H1 (cell line): ENCODE measurements around the gene MLC1. TPM values are rescaled to one million over a fixed set of nuclear protein-coding genes. Genes with fewer than 3 reads are reported as not detected.

Experiments used
- CTCF ChIA-PET: fragments of 300-600 bp; sonication (Branson Sonifier 250); formaldehyde crosslinking; loops from one replicate; lab custom pipeline; 2021; ENCODE audit not compliant: partially characterized antibody; lab: Charles Lee
- POLR2A ChIA-PET: fragments of 300-600 bp; sonication (Branson Sonifier 250); formaldehyde crosslinking; loops from one replicate; lab custom pipeline; 2021; ENCODE audit warnings: inconsistent platforms; ENCODE audit not compliant: partially characterized antibody; lab: Charles Lee
- DNase-seq, 2 experiments: peaks; one replicate each; pipeline versions ENCODE4 v3.0.0 to v3.0.0-alpha.2; 2010 to 2022; ENCODE audit warnings: low spot score in 2 of 2, low read depth in 1 of 2, mixed read lengths in 1 of 2
- FAIRE-seq: peaks from 2 replicates; lab custom pipeline; 2011; peaks lifted over from hg19 to GRCh38; lab: Jason Lieb, UNC
- H2AFZ ChIP-seq: 2 replicates; pipeline ENCODE4 v1.8.1; 2012; ENCODE audit warnings: low read length, inconsistent platforms
- H2AK5ac ChIP-seq: 2 replicates; pipeline ENCODE4 v1.6.1; 2013; ENCODE audit warnings: low read depth, low read length
- H2BK120ac ChIP-seq: replicated peaks from 2 replicates; pipeline ENCODE3; 2013; ENCODE audit warnings: low read depth, low read length, inconsistent platforms
- H2BK12ac ChIP-seq: 2 replicates; pipeline ENCODE4 v1.6.1; 2013; ENCODE audit warnings: low read depth, low read length
- H2BK15ac ChIP-seq: 2 replicates; pipeline ENCODE4 v1.6.1; 2013; ENCODE audit warnings: low read length
- H2BK20ac ChIP-seq: 2 replicates; pipeline ENCODE4 v1.6.1; 2013; ENCODE audit warnings: low read length
- H2BK5ac ChIP-seq: 2 replicates; pipeline ENCODE4 v1.6.1; 2013; ENCODE audit warnings: low read depth, low read length
- H3K14ac ChIP-seq: 2 replicates; pipeline ENCODE4 v1.6.1; 2013; ENCODE audit warnings: inconsistent platforms; ENCODE audit not compliant: insufficient read length
- H3K18ac ChIP-seq: 2 replicates; pipeline ENCODE4 v1.6.1; 2013; ENCODE audit warnings: low read length; ENCODE audit errors: extremely low read depth
- H3K23ac ChIP-seq: 2 replicates; pipeline ENCODE4 v1.6.1; 2013; ENCODE audit warnings: inconsistent platforms; ENCODE audit not compliant: insufficient read length
- H3K23me2 ChIP-seq: 2 replicates; pipeline ENCODE4 v1.6.1; 2013; ENCODE audit warnings: low read depth, low read length
- H3K27ac ChIP-seq: 2 replicates; pipeline ENCODE4 v1.6.1; 2011; ENCODE audit warnings: low read depth, low read length, inconsistent platforms
- H3K27me3 ChIP-seq, 4 experiments: replicated peaks in 1 of 4; 1 replicate in 1 of 4; 2 replicates in 3 of 4; pipeline versions ENCODE4 v1.6.1 to v1.8.1; 2011 to 2013; ENCODE audit warnings: low read length in 3 of 4, mild to moderate bottlenecking in 3 of 4, inconsistent platforms in 2 of 4, mixed read lengths in 2 of 4, moderate library complexity in 1 of 4; ENCODE audit not compliant: control insufficient read depth in 3 of 4, insufficient read depth in 3 of 4; ENCODE audit errors: extremely low read depth in 1 of 4
- H3K36me3 ChIP-seq, 4 experiments: 2 replicates each; pipeline versions ENCODE4 v1.6.1 to v1.8.1; 2011 to 2013; ENCODE audit warnings: mild to moderate bottlenecking in 4 of 4, low read length in 3 of 4, moderate library complexity in 2 of 4, control low read depth in 1 of 4, inconsistent platforms in 1 of 4; ENCODE audit not compliant: insufficient read depth in 4 of 4, control insufficient read depth in 2 of 4
- H3K4ac ChIP-seq: replicated peaks from 2 replicates; pipeline ENCODE3; 2013; ENCODE audit warnings: low read length, low read depth, mixed read lengths, inconsistent platforms; ENCODE audit not compliant: insufficient read length
- H3K4me1 ChIP-seq, 4 experiments: replicated peaks in 1 of 4; 1 replicate in 1 of 4; 2 replicates in 3 of 4; pipeline versions ENCODE4 v1.6.1 to v1.8.1; 2011 to 2013; ENCODE audit warnings: low read length in 3 of 4, inconsistent platforms in 2 of 4, mixed read lengths in 1 of 4; ENCODE audit not compliant: insufficient read depth in 4 of 4, control insufficient read depth in 3 of 4
- H3K4me2 ChIP-seq, 2 experiments: 2 replicates each; pipeline versions ENCODE4 v1.6.1 to v1.8.1; 2011 to 2013; ENCODE audit warnings: low read depth in 2 of 2, low read length in 2 of 2, control low read depth in 1 of 2, inconsistent platforms in 1 of 2, mild to moderate bottlenecking in 1 of 2; ENCODE audit not compliant: insufficient read depth in 1 of 2
- H3K4me3 ChIP-seq, 4 experiments: fragments of 200-600, 300-600 bp in 1 of 4; sonication (generic), shearing (Covaris generic), sonication (Bioruptor Twin) in 1 of 4; 2 replicates each; pipeline versions ENCODE4 v1.5.1 to v1.8.1; 2011 to 2016; ENCODE audit warnings: low read length in 4 of 4, low read depth in 3 of 4, control low read depth in 2 of 4, inconsistent platforms in 2 of 4, mild to moderate bottlenecking in 2 of 4, mixed read lengths in 1 of 4, moderate library complexity in 1 of 4; ENCODE audit not compliant: insufficient read depth in 2 of 4; ENCODE audit errors: extremely low read depth in 1 of 4
- H3K56ac ChIP-seq: replicated peaks from 2 replicates; pipeline ENCODE3; 2013; ENCODE audit warnings: low read depth, mild to moderate bottlenecking, mixed read lengths, low read length, inconsistent platforms; ENCODE audit not compliant: insufficient read length
- H3K79me1 ChIP-seq: 2 replicates; pipeline ENCODE4 v1.6.1; 2013; ENCODE audit warnings: low read depth, low read length, control low read depth
- H3K79me2 ChIP-seq, 2 experiments: 2 replicates each; pipeline versions ENCODE4 v1.6.1 to v1.8.1; 2012 to 2013; ENCODE audit warnings: low read length in 2 of 2, mild to moderate bottlenecking in 2 of 2, inconsistent platforms in 1 of 2; ENCODE audit not compliant: insufficient read depth in 2 of 2, control insufficient read depth in 1 of 2
- H3K9ac ChIP-seq, 4 experiments: replicated peaks in 1 of 4; 1 replicate in 1 of 4; 2 replicates in 3 of 4; pipeline versions ENCODE4 v1.6.1 to v1.8.1; 2011 to 2013; ENCODE audit warnings: low read depth in 3 of 4, low read length in 3 of 4, control low read depth in 2 of 4, mild to moderate bottlenecking in 2 of 4, moderate library complexity in 2 of 4, inconsistent platforms in 1 of 4; ENCODE audit errors: extremely low read depth in 1 of 4
- H3K9me3 ChIP-seq, 2 experiments: 2 replicates each; pipeline versions ENCODE4 v1.6.1 to v1.8.1; 2012 to 2013; ENCODE audit warnings: mild to moderate bottlenecking in 2 of 2, moderate library complexity in 2 of 2, control low read depth in 1 of 2, inconsistent platforms in 1 of 2, low read depth in 1 of 2, low read length in 1 of 2, mixed read lengths in 1 of 2; ENCODE audit not compliant: insufficient read depth in 2 of 2
- H4K20me1 ChIP-seq, 2 experiments: replicated peaks in 1 of 2; 2 replicates each; pipeline versions ENCODE3 to v1.8.1; 2011 to 2013; ENCODE audit warnings: inconsistent platforms in 2 of 2, low read length in 2 of 2, mild to moderate bottlenecking in 1 of 2; ENCODE audit not compliant: insufficient read depth in 2 of 2, control insufficient read depth in 1 of 2
- H4K5ac ChIP-seq: 2 replicates; pipeline ENCODE4 v1.6.1; 2013; ENCODE audit warnings: low read length, low read depth, mixed read lengths, inconsistent platforms; ENCODE audit not compliant: insufficient read length
- H4K8ac ChIP-seq: 2 replicates; pipeline ENCODE4 v1.8.0; 2013; ENCODE audit warnings: mild to moderate bottlenecking, moderate library complexity, low read length, inconsistent platforms; ENCODE audit not compliant: insufficient read depth; ENCODE audit errors: extremely low read depth
- H4K91ac ChIP-seq: replicated peaks from 2 replicates; pipeline ENCODE3; 2013; ENCODE audit warnings: low read length, mixed read lengths, inconsistent platforms; ENCODE audit not compliant: insufficient read length
- EP300 ChIP-seq, 2 experiments: IDR thresholded peaks; 1 replicate in 1 of 2; 2 replicates in 1 of 2; pipeline ENCODE4 v1.6.1; 2011 to 2012; ENCODE audit warnings: low read depth in 2 of 2, low read length in 2 of 2, mild to moderate bottlenecking in 2 of 2, borderline replicate concordance in 1 of 2, inconsistent platforms in 1 of 2, moderate library complexity in 1 of 2
- FOSL1 ChIP-seq: IDR thresholded peaks from 2 replicates; pipeline ENCODE4 v1.6.1; 2011; ENCODE audit warnings: mild to moderate bottlenecking, low read depth, low read length, moderate library complexity; ENCODE audit not compliant: insufficient read depth
- HDAC2 ChIP-seq, 2 experiments: fragments of 300-600 bp in 1 of 2; sonication (generic) in 1 of 2; IDR thresholded peaks; 2 replicates each; pipeline ENCODE4 v1.6.1; 2011 to 2012; ENCODE audit warnings: low read depth in 2 of 2, low read length in 2 of 2, mild to moderate bottlenecking in 2 of 2, moderate library complexity in 2 of 2, borderline replicate concordance in 1 of 2, inconsistent platforms in 1 of 2
- HDAC6 ChIP-seq: IDR thresholded peaks from one replicate; pipeline ENCODE4 v1.7.1; 2012; ENCODE audit warnings: low read depth, mild to moderate bottlenecking, inconsistent platforms, low read length, moderate library complexity
- JUN ChIP-seq: IDR thresholded peaks from 2 replicates; pipeline ENCODE4 v1.6.1; 2011; ENCODE audit warnings: low read depth, mild to moderate bottlenecking, improper control_type of control experiment, low read length
- PHF8 ChIP-seq: fragments of 200-600 bp; sonication (generic); conservative IDR thresholded peaks from 2 replicates; pipeline ENCODE4 v1.7.1; 2012; ENCODE audit warnings: low read depth, mild to moderate bottlenecking, inconsistent platforms, low read length, moderate library complexity
- RAD21 ChIP-seq, 2 experiments: IDR thresholded peaks in 1 of 2; conservative IDR thresholded peaks in 1 of 2; 2 replicates each; pipeline ENCODE4 v1.6.1; 2011; ENCODE audit warnings: low read depth in 2 of 2, low read length in 2 of 2, improper control_type of control experiment in 1 of 2, inconsistent platforms in 1 of 2, mild to moderate bottlenecking in 1 of 2, moderate library complexity in 1 of 2
- RNF2 ChIP-seq: fragments of 200-900, 300-1000 bp; sonication (generic); IDR thresholded peaks from 2 replicates; pipeline ENCODE4 v1.7.1; 2016; ENCODE audit warnings: borderline replicate concordance, low read depth, mild to moderate bottlenecking, antibody characterized with exemption, low read length; ENCODE audit not compliant: poor library complexity, severe bottlenecking; ENCODE audit errors: missing control alignments
- WGBS, 2 experiments: shearing (Covaris generic) in 1 of 2; methylation state at CpG; one replicate each; pipeline versions ENCODE4 v1.1.6 to v1.1.7; 2013 to 2015; ENCODE audit warnings: low lambda C conversion rate in 2 of 2, mixed read lengths in 2 of 2, inconsistent platforms in 1 of 2, low coverage in 1 of 2, missing lambda C conversion rate in 1 of 2; ENCODE audit not compliant: insufficient replicate concordance in 2 of 2, insufficient coverage in 1 of 2, insufficient read length in 1 of 2; ENCODE audit errors: extremely low coverage in 1 of 2, missing lambda C conversion rate in 1 of 2; 5-methylcytosine and 5-hydroxymethylcytosine counted together
- polyA plus RNA-seq, 7 experiments: library from polyadenylated mRNA; depleted of rRNA in 3 of 7; stranded (reverse) in 5 of 7; unstranded in 2 of 7; fragments of >200 nt in 5 of 7; fragments of 200-250 nt in 2 of 7; gene quantifications; 1 replicate in 5 of 7; 2 replicates in 1 of 7; 4 replicates in 1 of 7; pipeline versions ENCODE4 v1.2.1 to v1.2.3, GENCODE V29; 2011 to 2013; ENCODE audit warnings: missing spikeins in 2 of 7, mixed read lengths in 2 of 7
- total RNA-seq: library from RNA; stranded (reverse); fragmentation: NEBNext Ultra II Directional; extraction: Animal tissue kit (Norgen Biotek cat#: 25700); gene quantifications from 2 replicates; pipeline ENCODE4 v1.2.1, GENCODE V29; 2021

MLC1 gene
- total and polyA plus RNA-seq, 2 of the 8 experiments (the other 6 are each of a cell fraction or from before 2014, with no cell fraction given), result 0.20 TPM; not detected in 1

GRCh38 chr22:50035131-50035881, 49.9 kb downstream of the MLC1 start:
- ChIA-PET POLR2A (no interaction called here), CTCF (interaction anchor here (0.6 to 0.9 kb wide), 2 partner anchors 39 to 183 kb away, joined by 3 read pairs; no protein-coding TSS in a partner anchor)
- Histone ChIP-seq H4K8ac (peak overlapping the region; percentile 79; the same call in 1 of the 2 replicates), H3K4ac (no peak overlapping the region), H2BK20ac (no peak overlapping the region), H2BK15ac (no peak overlapping the region), H4K5ac (no peak overlapping the region), H3K36me3 (no peaks in the 10 kb centered on the region), H3K9me3 (peaks cover 5 to 7% of the 10 kb centered on the region in 2 experiments; a peak in 2 of 4 replicates), H4K20me1 (no peaks in the 10 kb centered on the region), H3K4me1 (no peaks in the 10 kb centered on the region; a peak in 2 of 7 replicates), H2AK5ac (no peak overlapping the region), H2AFZ (no peak overlapping the region), H3K27me3 (peaks cover 0 to 11% (median 7%) of the 10 kb centered on the region in 4 experiments; a peak in 5 of 7 replicates), H3K4me2 (no peak overlapping the region), H2BK12ac (no peak overlapping the region), H3K4me3 (no peak overlapping the region), H3K9ac (no peak overlapping the region), H4K91ac (no peak overlapping the region), H3K14ac (no peak overlapping the region), H3K18ac (no peak overlapping the region), H3K27ac (no peak overlapping the region), H2BK120ac (no peak overlapping the region), H3K23ac (no peak overlapping the region), H3K56ac (no peak overlapping the region), H2BK5ac (no peak overlapping the region), H3K79me2 (no peaks in the 10 kb centered on the region), H3K23me2 (no peaks in the 10 kb centered on the region), H3K79me1 (no peaks in the 10 kb centered on the region)
- 88% methylated on average over 23 of the region's 24 CpGs; no CpG with 5 or more reads in 1 of the 2 experiments for WGBS, 2 experiments
- TF ChIP-seq RAD21 (IDR thresholded peaks at IDR 0.05 in 1 of 2, conservative IDR thresholded peaks at IDR 0.05 in 1 of 2; ENCODE audit: low read depth in 2 of 2, low read length in 2 of 2), result no peak
- TF ChIP-seq PHF8, result no peak
- TF ChIP-seq RNF2, result no peak
- TF ChIP-seq HDAC2 (IDR thresholded peaks at IDR 0.05; ENCODE audit: borderline replicate concordance in 1 of 2, low read depth in 2 of 2, low read length in 2 of 2), result no peak
- TF ChIP-seq EP300 (IDR thresholded peaks at IDR 0.05; ENCODE audit: borderline replicate concordance in 1 of 2, low read depth in 2 of 2, low read length in 2 of 2), result no peak
- no peak for TF ChIP-seq JUN
- TF ChIP-seq FOSL1, result no peak
- TF ChIP-seq HDAC6, result no peak
- FAIRE-seq (no peak), DNase-seq (no peak)
